Spleen (tissue), 7 donors: ENCODE results near the gene BLMH.

ENCODE experiments used
- CTCF ChIP-seq, 11 experiments: fragments of 200-600 bp in 7 of 11; fragments of 450-650 bp in 4 of 11; sonication (generic) in 4 of 11; IDR thresholded peaks in 8 of 11; conservative IDR thresholded peaks in 3 of 11; 1 replicate in 7 of 11; 2 replicates in 4 of 11; pipeline versions ENCODE4 v1.4.0 to v1.8.0; 2016 to 2021; ENCODE audit warnings: antibody characterized with exemption in 11 of 11, inconsistent platforms in 4 of 11, mild to moderate bottlenecking in 1 of 11
- POLR2A ChIP-seq, 3 donors: fragments of 450-650 bp; IDR thresholded peaks; one replicate each; pipeline ENCODE4 v1.5.1; 2017; ENCODE audit warnings: antibody characterized with exemption in 3 of 3, mild to moderate bottlenecking in 1 of 3
- POLR2AphosphoS5 ChIP-seq, 3 donors: sonication (generic); formaldehyde crosslinking; IDR thresholded peaks; one replicate each; pipeline ENCODE4 v1.5.1; 2017; ENCODE audit warnings: antibody characterized with exemption in 3 of 3
- donor health status: DM: no; HTN: no; CAD: no; lungs with moderate emphysema.
- donor health status: DM: no; HTN: no; CAD: no.
- donor health status: DM: no; HTN: no; CAD: no.

- TF ChIP-seq CTCF (IDR thresholded peaks at IDR 0.05 in 8 of 11, conservative IDR thresholded peaks at IDR 0.05 in 3 of 11) (no peak), POLR2A (IDR thresholded peaks at IDR 0.05) (no peak), POLR2AphosphoS5 (IDR thresholded peaks at IDR 0.05) (no peak)
Measured at GRCh38 chr17:30212750-30213149, 79.0 kb downstream of the BLMH start.
